Stimulated activated CD4-positive, alpha-beta T cell treated with anti-CD3 and anti-CD28 coated beads, Interleukin-12 subunit alpha, Interleukin-12 subunit beta, amount 100 ng/mL, for 24 hours (primary cell): ENCODE data around the gene PCDHGB5.
"Not testable (repeated sequence)": the region's sequence is repeated elsewhere in the genome, so short reads cannot be mapped to it uniquely, and the experiment has no call there.

ENCODE experiments used
- DNase-seq, 2 experiments: peaks; one replicate each; pipeline ENCODE4 v3.0.0-alpha.2; 2020; ENCODE audit warnings: low read depth in 2 of 2

PCDHGB5 gene

DNA sequence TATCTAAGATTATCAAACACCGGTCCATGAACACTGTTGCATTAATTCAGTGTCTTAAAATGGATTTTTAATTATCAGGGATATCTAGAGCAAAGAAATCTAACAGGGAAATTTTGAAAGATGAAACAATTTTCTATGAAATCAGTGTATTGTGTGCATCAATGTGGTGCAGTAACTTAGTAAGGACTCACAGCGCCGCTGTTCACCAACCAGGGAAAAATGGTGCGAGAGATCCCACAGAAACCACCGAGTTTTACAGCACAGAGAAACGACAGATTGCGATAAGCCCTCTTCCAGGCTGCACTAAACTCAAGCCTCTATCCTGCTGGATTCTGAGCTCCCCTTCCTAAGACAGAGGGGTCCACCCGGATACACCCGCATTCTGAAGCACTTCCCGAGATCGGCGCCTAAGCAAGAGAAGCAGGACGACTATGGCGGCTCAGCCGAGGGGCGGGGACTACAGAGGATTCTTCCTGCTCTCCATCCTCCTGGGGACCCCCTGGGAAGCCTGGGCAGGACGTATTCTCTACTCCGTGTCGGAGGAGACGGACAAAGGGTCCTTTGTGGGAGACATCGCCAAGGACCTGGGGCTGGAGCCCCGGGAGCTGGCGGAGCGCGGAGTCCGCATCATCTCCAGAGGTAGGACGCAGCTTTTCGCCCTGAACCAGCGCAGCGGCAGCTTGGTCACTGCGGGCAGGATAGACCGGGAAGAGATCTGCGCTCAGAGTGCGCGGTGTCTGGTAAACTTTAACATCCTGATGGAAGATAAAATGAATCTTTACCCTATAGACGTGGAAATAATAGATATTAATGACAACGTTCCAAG, 15.1 kb upstream of the PCDHGB5 start, which contains the start of gene PCDHGA7:
TSS of gene PCDHGA7 (plus strand) at position 274 of the 826 bp plus-strand sequence. CDS start at position 432, 158 bp downstream.
- DNase-seq, result no peak

GRCh38 chr5:141383345-141383744, 14.4 kb upstream of the PCDHGB5 start:
- DNase-seq, result no peak

DNA sequence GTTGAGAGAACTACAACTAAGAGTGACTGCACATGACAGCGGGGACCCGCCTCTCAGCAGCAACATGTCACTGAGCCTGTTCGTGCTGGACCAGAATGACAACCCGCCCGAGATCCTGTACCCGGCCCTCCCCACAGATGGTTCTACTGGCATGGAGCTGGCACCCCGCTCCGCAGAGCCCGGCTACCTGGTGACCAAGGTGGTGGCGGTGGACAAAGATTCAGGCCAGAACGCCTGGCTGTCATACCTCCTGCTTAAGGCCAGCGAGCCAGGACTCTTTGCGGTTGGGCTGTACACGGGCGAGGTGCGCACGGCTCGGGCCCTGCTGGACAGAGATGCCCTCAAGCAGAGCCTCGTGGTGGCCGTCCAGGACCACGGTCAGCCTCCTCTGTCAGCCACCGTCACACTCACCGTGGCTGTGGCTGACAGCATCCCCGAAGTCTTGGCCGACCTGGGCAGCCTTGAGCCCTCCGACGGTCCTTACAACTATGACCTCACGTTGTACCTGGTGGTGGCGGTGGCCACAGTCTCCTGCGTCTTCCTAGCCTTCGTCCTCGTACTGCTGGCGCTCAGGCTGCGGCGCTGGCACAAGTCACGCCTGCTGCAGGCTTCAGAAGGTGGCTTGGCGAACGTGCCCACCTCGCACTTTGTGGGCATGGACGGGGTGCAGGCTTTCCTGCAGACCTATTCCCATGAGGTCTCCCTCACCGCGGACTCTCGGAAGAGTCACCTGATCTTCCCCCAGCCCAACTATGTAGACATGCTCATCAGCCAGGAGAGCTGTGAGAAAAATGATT, 13.1 kb upstream of the PCDHGB5 start:
- no peak for DNase-seq

- DNase-seq, result not testable (repeated sequence)
These were observed 10.0 kb upstream of the PCDHGB5 start, which contains the start of gene PCDHGB4 for GRCh38 chr5:141387557-141388311. Gene PCDHGB4, plus strand, starts transcription at chr5:141387698. Its CDS starts 187 bp downstream, at chr5:141387885.

GRCh38 chr5:141388661-141389060, 9.1 kb upstream of the PCDHGB5 start:
- no peak for DNase-seq

GRCh38 chr5:141389153-141390042, 8.3 kb upstream of the PCDHGB5 start:
- DNase-seq, result no peak

- DNase-seq, result no peak
These were observed 5.1 kb upstream of the PCDHGB5 start, which contains the start of gene PCDHGA8 for GRCh38 chr5:141392429-141393198. Gene PCDHGA8, plus strand, starts transcription at chr5:141392633. Its CDS starts 181 bp downstream, at chr5:141392814.

DNA sequence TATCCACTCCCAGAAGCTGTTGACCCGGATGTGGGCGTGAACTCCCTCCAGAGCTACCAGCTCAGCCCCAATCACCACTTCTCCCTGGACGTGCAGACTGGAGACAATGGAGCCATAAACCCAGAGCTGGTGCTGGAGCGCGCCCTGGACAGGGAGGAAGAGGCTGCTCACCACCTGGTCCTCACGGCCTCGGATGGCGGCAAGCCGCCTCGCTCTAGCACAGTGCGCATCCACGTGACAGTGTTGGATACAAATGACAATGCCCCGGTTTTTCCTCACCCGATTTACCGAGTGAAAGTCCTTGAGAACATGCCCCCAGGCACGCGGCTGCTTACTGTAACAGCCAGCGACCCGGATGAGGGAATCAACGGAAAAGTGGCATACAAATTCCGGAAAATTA, 4.5 kb upstream of the PCDHGB5 start:
- no peak for DNase-seq

GRCh38 chr5:141394401-141395187, 3.2 kb upstream of the PCDHGB5 start:
- not testable (repeated sequence) for DNase-seq

- no peak for DNase-seq
These were observed 861 bp downstream of the PCDHGB5 start for GRCh38 chr5:141398608-141399007.

GRCh38 chr5:141399555-141400258, 2.0 kb downstream of the PCDHGB5 start:
- DNase-seq, result no peak

DNA sequence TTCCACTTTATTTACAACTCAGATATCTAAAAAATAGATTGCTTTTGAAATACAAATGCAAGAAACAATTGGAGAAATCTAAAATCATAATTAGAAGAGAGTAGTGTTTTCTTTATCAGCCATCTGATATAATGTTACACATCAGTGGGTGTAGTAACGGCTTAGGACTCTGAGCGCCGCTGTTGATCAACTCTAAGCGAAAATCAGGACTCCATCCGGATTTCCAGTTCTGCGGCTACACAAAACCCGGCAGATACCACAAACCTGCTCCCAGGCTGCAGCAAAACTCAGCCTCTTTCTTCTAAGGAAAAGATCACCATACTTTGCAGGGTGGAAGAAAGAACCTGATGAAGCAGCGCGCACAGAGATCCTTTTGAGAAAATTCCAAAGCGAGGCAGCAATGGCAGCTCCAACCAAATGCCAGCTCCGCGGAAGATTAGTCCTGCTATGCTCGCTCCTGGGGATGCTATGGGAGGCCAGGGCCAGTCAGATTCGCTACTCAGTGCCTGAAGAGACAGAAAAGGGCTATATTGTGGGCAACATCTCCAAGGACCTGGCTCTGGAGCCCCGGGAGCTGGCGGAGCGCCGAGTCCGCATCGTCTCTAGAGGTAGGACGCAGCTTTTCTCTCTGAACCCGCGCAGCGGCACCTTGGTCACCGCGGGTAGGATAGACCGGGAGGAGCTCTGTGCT, 5.0 kb downstream of the PCDHGB5 start, which contains the start of gene PCDHGA9:
TSS of gene PCDHGA9 (plus strand) at position 226 of the 691 bp plus-strand sequence. CDS start at position 401, 175 bp downstream.
- DNase-seq, result no peak

GRCh38 chr5:141403387-141403786, 5.6 kb downstream of the PCDHGB5 start:
- no peak for DNase-seq

DNA sequence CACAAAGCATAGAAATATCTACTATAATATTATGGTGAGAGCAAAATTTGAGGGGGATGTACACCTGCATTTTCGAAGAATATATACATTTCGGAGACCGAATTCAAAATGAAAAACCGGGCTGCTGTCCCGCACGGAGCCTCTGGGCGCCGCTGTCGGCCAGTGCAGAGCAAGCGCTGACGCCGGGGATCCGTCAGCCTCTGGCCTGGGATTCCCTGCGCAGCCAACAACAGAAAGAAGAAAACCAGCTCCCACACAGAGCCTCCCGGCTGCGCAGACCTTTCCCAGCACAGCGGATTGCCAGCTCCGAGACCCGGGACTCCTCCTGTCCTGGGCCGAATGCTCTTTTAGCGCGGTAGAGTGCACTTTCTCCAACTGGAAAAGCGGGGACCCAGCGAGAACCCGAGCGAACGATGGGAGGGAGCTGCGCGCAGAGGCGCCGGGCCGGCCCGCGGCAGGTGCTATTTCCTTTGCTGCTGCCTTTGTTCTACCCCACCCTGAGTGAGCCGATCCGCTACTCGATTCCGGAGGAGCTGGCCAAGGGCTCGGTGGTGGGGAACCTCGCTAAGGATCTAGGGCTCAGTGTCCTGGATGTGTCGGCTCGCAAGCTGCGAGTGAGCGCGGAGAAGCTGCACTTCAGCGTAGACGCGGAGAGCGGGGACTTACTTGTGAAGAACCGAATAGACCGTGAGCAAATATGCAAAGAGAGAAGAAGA, 10.2 kb downstream of the PCDHGB5 start, which contains the start of gene PCDHGB6:
TSS of gene PCDHGB6 (plus strand) at position 232 of the 716 bp plus-strand sequence. CDS start at position 414, 182 bp downstream.
- peak in 1 of 2 experiments; percentile 33 for DNase-seq

GRCh38 chr5:141409598-141410306, 12.0 kb downstream of the PCDHGB5 start:
- DNase-seq, result no peak

DNA sequence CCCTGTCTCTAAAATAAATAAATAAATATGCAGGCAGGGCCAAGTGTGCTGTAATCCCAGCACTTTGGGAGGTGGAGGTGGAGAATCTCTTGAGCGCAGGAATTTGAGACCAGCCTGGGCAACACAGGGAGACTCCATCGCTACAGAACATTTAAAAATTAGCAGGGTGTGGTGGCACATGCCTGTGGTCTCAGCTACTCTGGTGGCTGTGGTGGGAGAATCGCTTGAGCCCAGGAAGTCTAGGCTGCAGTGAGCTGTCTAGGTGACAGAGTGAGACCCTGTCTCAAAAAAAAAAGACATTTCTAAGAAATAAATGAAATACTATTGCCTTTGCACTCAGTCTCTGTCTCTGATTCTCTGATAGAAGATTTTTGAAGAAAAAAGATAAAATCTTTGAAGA, 13.8 kb downstream of the PCDHGB5 start:
- no peak for DNase-seq
